HG02852 (cell line): ENCODE results near the gene PRR19.
"Not testable (repeated sequence)": the region's sequence is repeated elsewhere in the genome, so short reads cannot be mapped to it uniquely, and the experiment has no call there.

ENCODE experiments used
- ATAC-seq: cut with Tn5 transposase; IDR thresholded peaks from one replicate; pipeline ENCODE4 v1.9.1; 2021; ENCODE audit warnings: mild to moderate bottlenecking, moderate library complexity; ENCODE audit not compliant: unreplicated experiment

PRR19 gene, protein sequence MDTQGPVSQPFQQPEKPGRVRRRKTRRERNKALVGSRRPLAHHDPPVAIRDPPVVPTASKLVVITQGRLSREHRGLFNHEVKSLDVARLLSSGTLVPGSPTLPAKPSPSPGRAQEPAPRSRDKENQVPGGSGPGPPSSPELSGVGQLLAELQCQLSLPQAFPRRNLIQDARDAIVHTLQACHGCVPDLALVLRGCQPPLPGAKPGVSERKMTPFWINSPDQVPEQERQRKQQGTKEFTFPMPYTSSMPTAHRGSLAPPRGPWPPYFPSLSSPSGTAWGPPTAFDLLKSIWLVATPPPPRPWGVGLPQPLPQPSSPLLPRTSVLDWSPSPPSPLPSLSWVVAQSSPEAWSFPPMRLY

DNA sequence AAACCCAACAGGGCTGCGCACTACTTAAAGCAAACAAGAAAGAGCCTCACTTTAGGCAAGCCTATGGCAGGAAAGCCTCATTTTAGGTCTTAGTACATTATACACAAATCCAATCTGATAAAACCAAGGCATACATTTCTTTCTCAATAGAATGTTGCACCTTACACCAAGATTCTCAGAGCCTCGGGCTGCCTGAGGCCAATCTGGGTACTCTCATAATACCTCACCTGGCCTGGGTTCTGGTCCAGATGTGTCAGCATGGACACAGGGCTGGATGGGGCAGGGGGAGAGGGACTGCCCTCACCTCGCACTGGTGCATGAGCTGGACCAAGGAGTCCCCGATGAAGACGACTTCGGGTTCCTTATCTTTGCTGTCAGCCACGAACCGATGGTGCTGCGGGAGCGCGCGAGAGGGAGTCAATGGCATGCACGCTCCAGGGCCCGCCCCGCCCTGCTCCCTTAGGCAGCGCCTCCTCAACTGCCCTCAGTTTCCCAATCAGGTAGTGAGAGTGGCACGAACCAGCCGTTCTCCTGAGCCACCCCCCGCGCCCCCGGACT is at the start of gene PRR19:
Gene PRR19, plus strand, starts transcription at position 487 of the 558 bp plus-strand sequence. CDS start 7,453 bp downstream, outside the sequence.
- peak; percentile 19 for ATAC-seq

DNA sequence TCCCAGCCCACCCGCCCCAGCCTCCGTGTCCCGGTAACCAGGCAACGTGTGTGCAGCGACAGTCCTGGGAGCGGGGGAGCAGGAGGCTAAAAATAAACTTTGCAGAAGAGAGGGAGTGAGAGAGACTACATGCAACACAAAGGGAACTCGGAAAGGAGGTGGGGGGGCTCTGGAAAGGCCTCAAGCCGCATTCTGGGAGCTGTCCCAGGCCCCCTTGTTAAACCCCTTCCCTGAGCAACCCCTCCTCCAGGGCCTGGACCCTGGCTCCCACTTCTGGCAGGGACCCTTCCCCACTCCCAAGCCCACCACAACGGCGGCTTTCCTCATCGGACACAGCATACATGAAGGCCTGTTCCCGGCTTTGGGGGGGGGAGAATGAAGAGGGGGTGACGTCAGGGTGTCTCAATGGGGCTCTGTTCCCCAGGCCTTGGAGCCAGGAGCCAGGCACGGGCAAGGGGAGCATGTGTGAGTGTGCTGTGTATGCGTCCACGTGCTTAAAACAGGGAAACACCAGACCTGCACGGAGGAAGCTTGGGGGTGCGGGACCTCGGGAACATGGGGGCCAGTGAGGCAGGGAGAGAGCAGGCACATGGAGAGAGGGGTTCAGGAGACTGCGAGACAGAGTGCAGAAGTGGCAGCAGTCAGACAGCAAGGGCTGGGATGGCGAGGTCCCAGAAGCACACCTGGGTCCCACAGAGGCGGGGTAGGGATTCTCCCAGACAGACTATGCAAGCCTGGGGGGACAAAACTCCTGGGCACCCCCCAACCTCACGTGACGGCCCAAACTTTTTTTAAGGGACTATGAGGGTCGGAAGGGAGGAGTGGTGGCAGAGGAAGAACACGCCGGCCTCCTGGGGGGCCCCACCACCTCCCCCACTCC is 49.3 kb upstream of the PRR19 start:
- no peak for ATAC-seq

DNA sequence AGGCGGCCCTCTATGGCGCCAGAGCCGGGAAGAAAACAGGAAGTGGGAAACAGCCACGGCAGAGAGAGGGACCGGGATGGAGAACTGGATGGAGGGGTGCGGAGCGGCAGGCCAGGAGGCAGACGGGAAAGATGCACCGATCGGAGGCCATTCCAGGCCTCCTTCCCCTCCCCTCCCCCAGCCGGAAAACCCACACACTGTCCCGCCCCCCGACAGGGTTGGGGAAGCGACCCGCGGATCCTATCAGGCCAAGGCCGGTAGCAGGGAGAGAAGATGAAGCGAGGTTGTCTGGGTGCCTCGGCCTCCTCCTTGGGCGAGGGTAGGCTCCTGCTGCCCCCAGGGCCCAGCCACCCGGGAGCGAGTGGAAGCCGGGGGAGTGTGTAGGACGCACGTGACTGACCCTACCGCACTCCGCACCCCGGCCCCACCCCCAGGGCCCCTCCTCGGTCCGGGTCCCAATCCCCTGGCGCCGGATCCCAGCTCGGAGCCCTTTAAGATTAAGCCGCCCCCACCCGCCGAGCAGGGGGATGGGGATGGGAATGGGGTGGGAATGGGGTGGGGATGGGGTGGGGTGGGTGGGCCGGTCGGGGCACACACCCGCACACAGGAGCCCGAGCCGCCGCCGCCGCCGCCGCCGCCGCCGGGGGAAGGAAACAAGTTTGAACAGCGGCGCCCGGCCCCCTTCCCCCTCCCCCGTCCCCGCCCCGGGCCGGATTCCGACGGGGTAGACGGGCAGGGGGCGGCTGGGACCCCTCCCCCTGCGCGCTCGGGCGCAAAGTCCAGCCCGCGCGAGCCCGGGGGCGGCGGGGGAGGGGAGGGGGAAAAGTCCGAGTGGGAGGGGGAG is 48.5 kb upstream of the PRR19 start:
- peak; percentile 14 for ATAC-seq

DNA sequence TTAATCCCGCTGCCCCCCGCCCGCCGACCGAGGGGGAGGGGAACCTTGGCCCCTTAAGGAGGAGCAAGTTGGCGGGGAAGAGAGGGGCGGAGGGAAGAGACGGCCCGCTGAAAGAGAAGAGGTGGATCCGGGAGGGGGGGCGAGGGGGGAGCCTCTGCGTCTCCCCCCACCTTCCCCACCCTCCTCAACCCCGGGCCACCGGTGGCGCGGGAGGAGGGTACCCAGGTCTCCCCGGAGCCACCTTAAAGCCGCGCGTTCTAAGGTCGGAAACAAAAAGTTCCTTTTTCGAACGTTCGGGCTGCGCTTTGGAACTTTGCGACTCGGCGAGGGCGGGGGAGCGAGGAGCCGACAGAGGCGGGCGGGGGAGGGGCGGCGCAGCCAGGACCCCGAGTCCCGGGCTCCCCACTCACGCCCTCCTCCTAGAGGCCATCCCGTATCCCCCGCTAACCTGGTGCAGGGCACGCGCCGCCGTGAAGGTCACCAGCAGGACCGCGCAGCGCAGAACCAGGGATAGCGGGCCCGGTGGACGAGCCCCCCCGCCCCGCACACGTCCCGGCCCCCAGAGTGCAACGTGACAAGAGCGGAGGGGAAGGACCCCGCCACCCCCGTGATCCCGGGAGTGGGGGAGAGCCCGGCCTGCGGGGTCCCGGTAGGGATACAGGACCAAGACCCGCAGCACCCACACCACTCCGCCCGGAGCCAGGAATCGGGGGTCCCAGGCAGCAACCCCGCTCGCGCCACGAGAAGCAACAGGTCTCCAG is 47.7 kb upstream of the PRR19 start:
- ATAC-seq, result peak; percentile 31

DNA sequence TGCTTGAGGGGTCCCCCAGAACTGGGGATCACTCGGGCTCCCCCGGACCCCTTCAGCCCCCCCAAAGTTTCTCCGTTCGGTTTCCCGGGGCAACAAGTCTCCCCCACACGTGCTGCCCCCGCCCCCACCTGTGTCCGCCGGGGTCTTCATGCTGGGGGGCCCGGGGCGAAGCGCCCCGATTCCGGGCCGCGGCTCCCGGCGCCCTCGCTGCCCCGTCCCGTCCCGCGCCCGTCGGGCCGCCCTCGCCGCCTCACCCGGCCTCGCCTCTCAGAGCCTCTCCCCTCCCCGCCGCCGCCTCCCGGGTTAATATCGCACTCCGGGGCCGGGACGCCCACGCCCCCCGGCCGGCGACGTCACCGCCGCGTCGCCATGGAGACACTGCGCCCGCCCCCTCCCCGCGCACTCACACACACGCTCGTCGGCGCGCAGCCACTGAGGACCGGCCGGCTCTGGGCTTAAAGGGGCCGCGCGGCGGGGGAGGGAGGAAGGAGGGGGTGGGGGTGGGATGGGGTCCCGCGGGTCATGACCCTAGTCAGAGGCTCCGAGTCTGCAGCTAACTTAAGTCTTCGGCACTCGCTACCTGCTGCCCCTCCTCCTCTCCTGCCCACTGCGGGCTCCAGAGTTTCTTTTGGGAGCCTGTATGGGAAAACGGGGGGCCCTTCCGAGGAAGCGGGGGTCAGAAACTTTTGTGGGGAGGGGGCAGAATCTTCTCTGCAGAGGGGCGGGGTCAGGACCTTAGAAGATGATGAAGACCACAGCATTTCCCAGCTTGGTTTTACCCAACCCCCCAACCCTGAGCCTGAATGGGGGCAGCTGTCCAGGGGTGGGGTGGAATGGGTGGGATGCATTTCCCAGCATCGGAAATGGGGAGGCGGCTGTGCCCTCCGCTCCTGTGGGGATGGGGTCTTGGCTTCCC is 46.8 kb upstream of the PRR19 start, which contains the start of gene ERF:
Gene ERF, minus strand, starts transcription at position 279 of the 916 bp plus-strand sequence. Its CDS starts 129 bp downstream, at position 150.
- peak; percentile 49 for ATAC-seq

DNA sequence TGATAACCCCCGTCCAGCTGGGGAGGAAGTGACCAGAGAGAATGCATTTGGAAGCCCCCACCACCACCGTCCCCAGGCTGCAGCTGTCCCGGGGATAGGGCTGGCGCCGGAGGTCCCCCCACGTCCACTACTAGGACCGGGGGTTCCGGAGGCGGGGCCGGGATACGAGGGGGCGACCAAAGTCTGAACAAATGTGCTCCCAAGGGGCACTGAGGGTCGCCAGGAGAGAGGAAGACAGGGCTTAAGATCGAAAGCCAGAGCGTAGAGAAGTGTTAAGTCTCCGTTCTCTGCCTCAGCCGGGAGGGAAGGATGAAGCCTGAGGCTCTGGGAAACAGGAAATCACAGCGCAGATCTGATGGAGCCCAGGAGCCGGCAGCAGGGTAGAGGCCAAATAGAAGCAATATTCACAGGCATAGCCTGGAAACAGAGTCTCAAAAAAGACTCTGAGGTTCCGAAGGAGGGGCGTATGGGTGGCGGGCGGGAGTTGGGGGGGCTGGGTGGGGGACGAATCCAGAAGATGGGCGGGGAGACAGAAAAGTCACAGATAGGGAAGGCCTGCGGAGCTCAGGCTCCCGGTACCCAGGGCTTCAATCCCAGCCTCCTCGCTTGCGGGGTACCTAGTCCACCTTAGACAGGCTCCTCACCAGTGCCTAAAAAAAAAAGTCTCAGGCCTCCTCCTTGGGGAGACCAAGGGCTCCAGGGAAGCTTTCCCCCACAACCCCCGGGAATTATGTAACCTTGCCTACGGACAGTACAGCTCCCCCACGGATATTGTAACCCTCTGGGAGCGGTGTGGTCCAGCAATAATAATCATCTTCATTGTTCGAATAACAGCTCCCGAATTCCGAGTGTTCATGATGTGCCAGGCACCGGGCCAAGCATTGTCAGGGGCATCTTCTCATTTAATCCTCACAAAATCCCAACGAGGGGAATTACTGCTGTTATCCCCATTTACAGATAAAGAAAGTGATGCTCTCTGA is 45.9 kb upstream of the PRR19 start:
- no peak for ATAC-seq

DNA sequence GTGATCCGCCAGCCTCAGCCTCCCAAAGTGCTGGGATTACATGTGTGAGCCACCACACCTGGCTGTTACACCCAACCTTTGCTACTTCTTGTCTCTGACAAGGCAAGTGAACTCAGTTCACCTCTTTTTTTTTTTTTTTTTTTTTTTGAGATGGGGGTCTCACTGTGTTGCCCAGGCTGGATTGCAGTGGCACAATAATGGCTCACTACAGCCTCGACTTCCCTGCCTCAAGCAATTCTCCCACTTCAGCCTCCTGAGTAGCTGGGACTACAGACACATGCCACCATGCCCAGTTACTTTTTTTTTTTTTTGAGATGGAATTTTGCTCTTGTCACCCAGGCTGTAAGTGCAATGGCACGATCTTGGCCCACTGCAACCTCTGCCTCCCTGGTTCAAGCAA is 44.1 kb upstream of the PRR19 start:
- ATAC-seq, result not testable (repeated sequence)

DNA sequence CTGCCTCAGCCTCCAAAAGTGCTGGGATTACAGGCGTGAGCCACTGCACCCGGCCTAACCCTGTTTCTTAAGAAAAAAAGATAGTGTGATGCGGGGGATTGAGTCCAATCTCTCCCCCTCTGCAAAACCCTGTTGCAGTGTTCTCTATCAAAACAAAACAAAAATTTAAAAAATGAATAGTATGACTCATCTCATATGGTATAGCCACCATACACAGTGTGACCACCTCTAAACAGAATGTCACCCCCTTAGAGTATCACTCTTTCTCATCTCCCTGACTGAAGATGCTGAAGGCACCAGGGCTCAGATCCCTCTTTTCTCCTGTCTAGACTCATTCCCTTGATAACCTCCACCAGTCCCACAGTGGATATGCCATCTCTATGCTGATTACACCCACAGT is 40.2 kb upstream of the PRR19 start:
- no peak for ATAC-seq

DNA sequence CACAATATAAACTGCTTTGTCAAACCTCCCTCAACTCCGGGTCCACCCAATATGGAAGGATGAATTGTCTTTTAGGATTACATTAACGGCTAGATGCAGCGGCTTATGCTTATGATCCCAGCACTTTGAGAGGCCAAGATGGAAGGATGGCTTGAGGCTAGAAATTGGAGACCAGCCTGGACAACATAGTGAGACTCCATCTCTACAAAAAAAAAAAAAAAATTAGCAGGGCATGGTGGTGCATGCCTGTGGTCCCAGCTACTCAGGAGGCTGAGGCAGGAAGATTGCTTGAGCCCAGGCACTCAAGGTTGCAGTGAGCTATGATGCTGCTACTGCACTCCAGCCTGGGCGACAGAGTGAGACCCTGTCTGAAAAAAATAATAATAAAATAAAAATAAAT is 35.8 kb upstream of the PRR19 start:
- not testable (repeated sequence) for ATAC-seq

DNA sequence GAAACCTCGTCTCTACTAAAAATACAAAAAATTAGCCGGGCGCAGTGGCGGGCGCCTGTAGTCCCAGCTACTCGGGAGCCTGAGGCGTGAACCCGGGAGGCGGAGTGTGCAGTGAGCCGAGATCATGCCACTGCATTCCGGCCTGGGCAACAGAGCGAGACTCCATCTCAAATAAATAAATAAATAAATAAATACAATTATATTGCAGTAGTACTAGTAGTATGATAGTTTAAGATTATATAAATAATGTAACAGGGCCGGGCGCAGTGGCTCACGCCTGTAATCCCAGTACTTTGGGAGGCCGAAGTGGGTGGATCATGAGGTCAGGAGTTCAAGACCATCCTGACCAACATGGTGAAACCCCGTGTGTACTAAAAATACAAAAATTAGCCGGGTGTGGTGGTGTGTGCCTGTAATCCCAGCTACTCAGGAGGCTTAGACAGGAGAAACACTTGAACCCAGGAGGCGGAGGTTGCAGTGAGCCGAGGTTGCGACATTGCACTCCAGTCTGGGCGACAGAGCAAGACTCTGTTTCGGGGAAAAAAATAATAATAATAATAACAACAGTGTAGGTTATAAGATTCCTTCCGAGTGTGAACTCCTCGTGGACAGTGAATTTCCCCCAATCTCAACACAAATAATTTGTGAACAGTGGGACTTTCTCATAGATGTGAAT is 34.9 kb upstream of the PRR19 start:
- not testable (repeated sequence) for ATAC-seq

DNA sequence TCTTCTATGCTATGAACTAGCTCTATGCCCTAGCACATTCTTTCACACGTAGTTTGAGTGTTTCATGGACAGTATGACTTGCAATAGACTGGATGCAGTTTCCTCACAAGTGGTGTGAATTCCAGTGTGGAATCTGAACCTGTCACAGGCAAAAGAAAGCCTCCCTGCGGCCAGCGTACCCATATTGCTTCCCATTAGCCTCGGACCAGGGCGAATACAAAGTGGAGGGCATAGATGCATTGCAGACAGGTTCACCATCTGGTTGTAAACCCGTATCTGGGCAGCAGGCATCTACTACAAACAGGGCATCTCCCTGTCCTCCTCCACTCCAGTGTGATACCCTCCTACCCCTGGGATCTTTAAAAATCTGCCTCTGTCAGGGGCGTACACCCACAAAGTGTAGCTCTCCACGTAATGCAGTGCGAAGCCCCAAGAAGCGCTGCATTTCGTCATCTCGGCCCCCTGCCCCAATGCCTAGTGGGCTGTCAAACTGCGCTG is 34.2 kb upstream of the PRR19 start:
- no peak for ATAC-seq

DNA sequence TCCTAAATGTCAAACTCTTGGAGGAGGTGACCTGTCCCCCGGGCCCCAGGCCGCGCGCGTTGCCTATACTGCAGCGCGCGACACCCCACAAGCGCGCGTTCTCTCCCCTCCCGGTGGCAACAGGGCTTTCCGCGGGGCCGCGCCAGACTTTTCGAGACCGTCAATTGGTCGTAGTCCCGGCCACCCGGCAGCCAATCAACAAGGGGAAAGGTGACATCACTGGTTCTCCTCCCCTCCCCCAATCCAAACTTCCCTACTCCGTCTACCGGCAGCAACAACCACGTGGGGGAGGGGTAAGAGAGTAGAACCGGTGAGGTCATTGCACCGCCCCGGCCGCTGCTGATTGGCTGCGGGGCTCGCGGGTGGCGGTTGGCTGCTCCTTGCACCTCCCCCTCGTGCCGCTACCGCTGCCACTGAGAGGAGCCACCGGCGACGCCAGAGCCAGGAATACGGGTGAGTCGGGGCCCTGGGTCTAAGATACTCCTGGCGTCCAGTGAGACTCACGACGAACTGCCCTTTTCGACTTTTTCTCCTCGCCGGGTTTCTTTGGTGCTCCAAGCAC is 33.7 kb upstream of the PRR19 start:
- peak; percentile 46 for ATAC-seq

DNA sequence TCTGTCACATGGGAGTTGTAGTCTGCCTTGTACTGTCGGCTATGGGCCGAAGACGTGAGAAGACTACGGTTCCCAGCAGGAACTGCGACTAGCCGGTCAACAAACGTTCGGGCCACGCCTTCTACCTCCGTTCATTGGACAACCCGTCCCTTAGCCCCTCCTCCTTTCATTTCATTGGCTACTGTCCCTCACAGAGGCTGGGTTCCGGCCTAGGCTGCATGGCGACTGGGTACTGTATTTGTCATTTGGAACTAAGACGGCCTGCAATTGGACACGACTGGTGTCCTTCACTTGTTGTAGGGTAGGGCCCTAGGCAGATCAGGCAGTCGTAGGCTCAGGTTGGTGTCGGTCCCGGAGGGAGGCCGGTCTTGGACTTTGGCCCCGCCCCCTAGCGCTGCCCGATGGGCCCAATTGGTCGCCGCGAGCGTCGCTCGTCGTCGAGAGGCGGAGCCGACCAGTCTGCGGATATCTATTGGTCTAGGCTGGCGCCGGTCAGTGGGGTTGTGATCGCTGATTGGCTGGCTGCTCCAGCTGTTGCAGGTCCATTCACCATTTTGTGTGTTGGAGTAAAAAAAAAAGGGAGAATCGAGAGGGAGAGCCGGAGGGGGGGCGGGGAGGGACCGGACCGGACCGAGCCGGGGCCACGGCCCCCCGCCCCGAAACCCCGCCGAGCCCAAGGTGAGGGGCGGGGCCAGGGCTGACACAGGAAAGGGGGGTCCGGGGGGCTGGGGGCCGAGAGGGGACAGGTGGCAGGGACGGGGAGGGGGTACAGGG is 33.0 kb upstream of the PRR19 start, which contains the start of gene CIC:
Gene CIC, plus strand, starts transcription at position 549 of the 774 bp plus-strand sequence. CDS start 2,532 bp downstream, outside the sequence.
- ATAC-seq, result peak; percentile 82

DNA sequence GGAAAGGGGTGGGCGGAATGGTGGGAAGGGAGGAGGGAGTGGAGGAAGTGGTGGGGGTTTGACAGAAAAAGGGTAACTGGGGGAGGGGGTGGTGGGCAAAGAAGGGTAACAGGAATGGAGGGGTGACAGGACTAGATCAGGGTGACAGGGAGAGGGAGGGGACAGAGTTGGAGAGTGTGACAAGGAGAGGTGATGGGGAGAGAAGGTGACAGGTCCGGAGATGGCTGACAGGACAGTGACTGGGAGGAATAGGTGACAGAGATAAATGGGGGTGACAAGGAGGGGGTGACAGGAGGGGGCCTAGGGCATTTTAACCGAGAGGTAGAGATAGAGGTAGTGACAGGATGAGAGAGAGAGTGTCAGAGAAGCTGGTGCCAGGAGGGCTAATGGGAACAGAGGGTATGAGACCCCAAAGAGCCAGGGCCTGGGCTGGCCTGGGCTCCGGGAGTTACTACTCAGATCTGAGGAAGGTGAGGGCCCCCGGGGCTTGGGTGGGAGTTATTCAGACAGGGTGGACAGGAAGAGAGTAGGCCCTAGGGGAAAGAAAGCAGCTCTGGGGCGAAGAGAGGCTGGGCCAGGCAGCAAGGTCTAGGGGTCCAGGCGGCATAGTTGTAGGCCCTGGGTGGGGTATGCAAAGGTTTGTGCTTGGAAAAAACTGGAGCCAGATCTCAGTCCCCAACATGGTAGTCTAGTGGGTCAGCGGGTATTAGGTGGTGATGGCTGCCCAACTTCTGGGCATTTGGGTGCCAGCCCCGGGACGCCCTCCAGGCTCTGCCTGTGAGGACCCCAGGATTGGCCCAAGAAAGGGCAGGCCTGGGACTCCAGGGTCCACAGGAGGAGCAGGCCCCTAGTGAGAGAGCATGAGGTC is 32.2 kb upstream of the PRR19 start:
- ATAC-seq, result no peak
